ENCODE measurements around the gene ZBTB47.

ZBTB47 gene

DNA sequence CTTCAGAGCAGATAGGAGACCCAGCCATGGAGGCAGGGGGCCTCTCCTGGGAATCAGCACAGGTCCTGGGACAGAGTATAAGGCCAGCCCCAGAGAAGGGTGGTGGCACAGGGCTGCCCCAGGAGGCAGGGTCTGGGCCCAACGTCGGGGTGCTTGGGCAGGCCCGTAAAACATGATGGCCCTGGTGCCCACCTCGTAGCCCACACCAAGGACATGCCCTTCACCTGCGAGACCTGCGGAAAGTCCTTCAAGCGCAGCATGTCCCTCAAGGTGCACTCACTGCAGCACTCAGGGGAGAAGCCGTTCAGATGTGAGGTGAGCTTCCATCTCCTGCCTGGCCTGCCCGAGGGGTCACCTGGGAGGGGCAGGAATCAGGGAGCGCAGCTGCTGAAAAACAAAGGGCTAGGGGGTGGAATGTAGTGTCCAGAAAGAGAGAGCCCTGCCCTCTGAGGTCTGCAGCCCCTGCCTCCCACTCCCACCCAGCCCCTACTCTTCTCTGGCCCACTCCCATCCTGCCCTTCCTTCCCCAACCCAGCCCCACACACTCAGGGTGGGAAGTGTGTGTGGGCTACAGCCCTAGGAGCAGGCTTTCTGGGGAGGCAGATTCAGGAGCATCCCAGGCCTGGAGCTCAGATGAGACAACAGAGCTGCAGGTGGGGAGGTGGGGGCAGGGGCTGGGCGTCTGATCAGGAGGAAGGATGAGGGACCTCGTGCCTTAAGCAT, 9.5 kb downstream of the ZBTB47 start:
- TF ChIP-seq, protein P1, sequence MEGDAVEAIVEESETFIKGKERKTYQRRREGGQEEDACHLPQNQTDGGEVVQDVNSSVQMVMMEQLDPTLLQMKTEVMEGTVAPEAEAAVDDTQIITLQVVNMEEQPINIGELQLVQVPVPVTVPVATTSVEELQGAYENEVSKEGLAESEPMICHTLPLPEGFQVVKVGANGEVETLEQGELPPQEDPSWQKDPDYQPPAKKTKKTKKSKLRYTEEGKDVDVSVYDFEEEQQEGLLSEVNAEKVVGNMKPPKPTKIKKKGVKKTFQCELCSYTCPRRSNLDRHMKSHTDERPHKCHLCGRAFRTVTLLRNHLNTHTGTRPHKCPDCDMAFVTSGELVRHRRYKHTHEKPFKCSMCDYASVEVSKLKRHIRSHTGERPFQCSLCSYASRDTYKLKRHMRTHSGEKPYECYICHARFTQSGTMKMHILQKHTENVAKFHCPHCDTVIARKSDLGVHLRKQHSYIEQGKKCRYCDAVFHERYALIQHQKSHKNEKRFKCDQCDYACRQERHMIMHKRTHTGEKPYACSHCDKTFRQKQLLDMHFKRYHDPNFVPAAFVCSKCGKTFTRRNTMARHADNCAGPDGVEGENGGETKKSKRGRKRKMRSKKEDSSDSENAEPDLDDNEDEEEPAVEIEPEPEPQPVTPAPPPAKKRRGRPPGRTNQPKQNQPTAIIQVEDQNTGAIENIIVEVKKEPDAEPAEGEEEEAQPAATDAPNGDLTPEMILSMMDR (IDR thresholded peaks at IDR 0.05; ENCODE audit: low read depth, low read length): no peak
- no peak for TF ChIP-seq EZH2phosphoT487 (IDR thresholded peaks at IDR 0.05; ENCODE audit: low read depth)
- H3K9me3 ChIP-seq (ENCODE audit: insufficient read depth, low read length): no peaks in the 10 kb centered on the region
- H3K27ac ChIP-seq (ENCODE audit: low read length): no peak overlapping the region
- H3K27me3 ChIP-seq (ENCODE audit: low read depth, low read length): no peaks in the 10 kb centered on the region
- H3K4me3 ChIP-seq (ENCODE audit: low read length): no peak overlapping the region
- no peaks in the 10 kb centered on the region; the same call in 1 of the 2 replicates for H4K20me1 ChIP-seq (ENCODE audit: insufficient read depth, low read length)
- no peak overlapping the region for H3K9ac ChIP-seq (ENCODE audit: low read length)
- no peaks in the 10 kb centered on the region for H3K36me3 ChIP-seq (replicated peaks; ENCODE audit: low read depth, low read length)
- H2AFZ ChIP-seq (ENCODE audit: low read depth, low read length): no peak overlapping the region
- no peaks in the 10 kb centered on the region for H3K4me1 ChIP-seq (ENCODE audit: low read length)
- no peaks in the 10 kb centered on the region for H3K79me2 ChIP-seq (ENCODE audit: low read length)
- H3K4me2 ChIP-seq (ENCODE audit: low read length): no peak overlapping the region

GRCh38 chr3:42663581-42664437, 10.3 kb downstream of the ZBTB47 start:
- Histone ChIP-seq H3K27ac (ENCODE audit: low read length) (no peak overlapping the region), H3K9ac (ENCODE audit: low read length) (no peak overlapping the region), H3K4me2 (ENCODE audit: low read length) (no peak overlapping the region), H3K27me3 (ENCODE audit: low read depth, low read length) (no peaks in the 10 kb centered on the region), H3K9me3 (ENCODE audit: insufficient read depth, low read length) (no peaks in the 10 kb centered on the region), H2AFZ (ENCODE audit: low read depth, low read length) (no peak overlapping the region), H3K4me3 (ENCODE audit: low read length) (no peak overlapping the region), H3K36me3 (replicated peaks; ENCODE audit: low read depth, low read length) (no peaks in the 10 kb centered on the region), H4K20me1 (ENCODE audit: insufficient read depth, low read length) (no peaks in the 10 kb centered on the region; the same call in 1 of the 2 replicates), H3K4me1 (ENCODE audit: low read length) (no peaks in the 10 kb centered on the region), H3K79me2 (ENCODE audit: low read length) (no peaks in the 10 kb centered on the region)
- TF ChIP-seq, protein P1 (IDR thresholded peaks at IDR 0.05; ENCODE audit: low read depth, low read length): no peak
- no peak for TF ChIP-seq EZH2phosphoT487 (IDR thresholded peaks at IDR 0.05; ENCODE audit: low read depth)

GRCh38 chr3:42664438-42664803, 10.9 kb downstream of the ZBTB47 start:
- no peaks in the 10 kb centered on the region for H3K36me3 ChIP-seq (replicated peaks; ENCODE audit: low read depth, low read length)
- H3K4me1 ChIP-seq (ENCODE audit: low read length): no peaks in the 10 kb centered on the region
- TF ChIP-seq EZH2phosphoT487 (IDR thresholded peaks at IDR 0.05; ENCODE audit: low read depth): no peak
- TF ChIP-seq, protein P1 (IDR thresholded peaks at IDR 0.05; ENCODE audit: low read depth, low read length): no peak
- no peaks in the 10 kb centered on the region for H3K79me2 ChIP-seq (ENCODE audit: low read length)
- H3K9me3 ChIP-seq (ENCODE audit: insufficient read depth, low read length): no peaks in the 10 kb centered on the region
- no peak overlapping the region for H3K27ac ChIP-seq (ENCODE audit: low read length)
- H3K9ac ChIP-seq (ENCODE audit: low read length): no peak overlapping the region
- no peak overlapping the region for H2AFZ ChIP-seq (ENCODE audit: low read depth, low read length)
- H3K4me3 ChIP-seq (ENCODE audit: low read length): no peak overlapping the region
- no peak overlapping the region for H3K4me2 ChIP-seq (ENCODE audit: low read length)
- H4K20me1 ChIP-seq (ENCODE audit: insufficient read depth, low read length): no peaks in the 10 kb centered on the region; the same call in 1 of the 2 replicates
- H3K27me3 ChIP-seq (ENCODE audit: low read depth, low read length): no peaks in the 10 kb centered on the region

Data from OCI-LY3 (cell line).